ENCODE measurements around the gene ARHGEF38.

The ARHGEF38 gene

DNA sequence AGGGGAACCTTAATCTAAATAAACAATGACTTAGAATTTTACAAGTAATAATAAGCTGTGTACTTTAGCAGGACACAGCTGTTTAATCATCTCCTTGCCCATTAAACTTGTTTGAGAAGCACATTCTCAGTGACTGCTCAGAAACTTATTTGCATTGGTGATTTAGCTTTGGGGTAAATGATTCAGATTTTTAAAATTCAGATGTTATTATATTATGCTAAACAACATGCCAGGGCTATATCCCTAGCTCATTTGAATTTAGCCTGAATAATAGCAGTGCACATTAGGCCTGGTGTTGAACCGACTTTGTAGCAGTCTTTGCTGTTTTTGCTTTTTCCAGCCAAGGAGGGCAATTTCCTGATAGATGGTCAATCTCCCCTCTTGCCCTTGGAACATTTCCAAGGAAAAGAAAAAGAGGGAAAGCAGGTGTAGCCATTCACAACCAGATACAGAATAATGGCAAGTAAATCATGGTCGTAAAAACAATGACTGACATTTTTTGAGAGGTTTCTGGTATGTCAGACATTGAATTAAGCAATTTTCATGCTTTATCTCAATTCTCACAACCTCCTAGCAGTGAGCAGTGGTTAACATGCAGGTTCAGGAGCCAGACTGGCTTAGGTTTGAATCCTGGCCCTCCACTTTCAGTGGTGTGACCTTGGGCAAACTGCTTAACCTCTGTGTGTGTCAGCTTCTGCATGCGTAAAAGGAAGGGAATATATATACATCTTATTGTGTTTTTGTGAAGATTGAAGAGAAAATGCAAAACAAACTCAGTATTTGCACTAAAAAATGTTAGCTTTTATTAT is 16.8 kb downstream of the ARHGEF38 start:
- Histone ChIP-seq H3K27me3 (ENCODE audit: control insufficient read depth, insufficient read depth, low read length) (no peaks in the 10 kb centered on the region), H3K27ac (ENCODE audit: low read depth, low read length) (no peak overlapping the region)

GRCh38 chr4:105569866-105570236 is 17.4 kb downstream of the ARHGEF38 start:
- Histone ChIP-seq H3K36me3 (ENCODE audit: control insufficient read depth, insufficient read depth, low read length) (no peaks in the 10 kb centered on the region), H3K27ac (ENCODE audit: low read depth, low read length) (no peak overlapping the region), H3K9ac (ENCODE audit: low read length) (no peak overlapping the region), H3K4me3 (ENCODE audit: low read length) (no peak overlapping the region), H3K4me1 (ENCODE audit: control insufficient read depth, insufficient read depth, low read length) (no peaks in the 10 kb centered on the region), H3K27me3 (ENCODE audit: control insufficient read depth, insufficient read depth, low read length) (no peaks in the 10 kb centered on the region)

More for the DNA sequence above, 16.8 kb downstream of the ARHGEF38 start:
- Histone ChIP-seq H3K9ac (ENCODE audit: low read length) (no peak overlapping the region), H3K4me1 (ENCODE audit: control insufficient read depth, insufficient read depth, low read length) (no peaks in the 10 kb centered on the region), H3K36me3 (ENCODE audit: control insufficient read depth, insufficient read depth, low read length) (no peaks in the 10 kb centered on the region), H3K4me3 (ENCODE audit: low read length) (no peak overlapping the region)

- no peak overlapping the region for H3K9ac ChIP-seq (ENCODE audit: low read length)
- no peaks in the 10 kb centered on the region for H3K4me1 ChIP-seq (ENCODE audit: control insufficient read depth, insufficient read depth, low read length)
- H3K27me3 ChIP-seq (ENCODE audit: control insufficient read depth, insufficient read depth, low read length), result no peaks in the 10 kb centered on the region
- H3K27ac ChIP-seq (ENCODE audit: low read depth, low read length), result no peak overlapping the region
- H3K36me3 ChIP-seq (ENCODE audit: control insufficient read depth, insufficient read depth, low read length), result no peaks in the 10 kb centered on the region
- no peak overlapping the region for H3K4me3 ChIP-seq (ENCODE audit: low read length)
Measured at GRCh38 chr4:105572296-105572695, 19.9 kb downstream of the ARHGEF38 start.

DNA sequence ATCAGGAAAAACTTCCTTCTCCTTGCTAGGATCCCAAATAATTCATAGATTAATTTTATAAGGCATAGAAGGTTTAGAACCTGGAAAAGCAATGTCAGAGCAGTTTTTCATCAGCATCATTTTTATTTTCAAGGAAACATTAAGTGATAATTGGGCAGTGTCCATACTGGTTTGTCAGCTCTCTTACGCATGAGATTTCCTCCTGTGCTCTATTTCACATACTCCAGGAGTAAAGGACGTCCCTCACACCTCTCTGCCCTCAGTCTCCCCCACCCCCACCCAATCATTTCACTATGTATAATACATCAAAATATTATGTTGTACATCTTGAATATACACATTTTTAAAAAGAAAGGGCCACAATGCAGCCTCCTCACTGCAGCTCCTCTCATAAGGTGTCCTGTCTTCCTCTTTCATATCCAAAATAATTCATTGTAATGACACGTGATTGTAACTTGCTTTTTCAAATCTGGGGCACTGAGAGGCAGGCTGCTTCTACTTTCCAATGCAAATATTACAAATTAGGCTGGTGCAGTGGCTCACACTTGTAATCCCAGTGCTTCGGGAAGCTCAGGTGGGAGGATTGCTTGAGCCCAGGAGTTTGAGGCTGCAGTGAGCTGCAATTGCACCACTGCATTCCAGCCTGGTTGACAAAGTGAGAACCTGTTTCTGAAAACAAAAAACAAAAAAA is 34.4 kb downstream of the ARHGEF38 start:
- no peak overlapping the region for H3K4me3 ChIP-seq (ENCODE audit: low read length)
- no peak overlapping the region for H3K9ac ChIP-seq (ENCODE audit: low read length)
- no peaks in the 10 kb centered on the region for H3K27me3 ChIP-seq (ENCODE audit: control insufficient read depth, insufficient read depth, low read length)
- no peaks in the 10 kb centered on the region for H3K4me1 ChIP-seq (ENCODE audit: control insufficient read depth, insufficient read depth, low read length)
- H3K36me3 ChIP-seq (ENCODE audit: control insufficient read depth, insufficient read depth, low read length), result no peaks in the 10 kb centered on the region
- no peak overlapping the region for H3K27ac ChIP-seq (ENCODE audit: low read depth, low read length)

- Histone ChIP-seq H3K27me3 (ENCODE audit: control insufficient read depth, insufficient read depth, low read length) (no peaks in the 10 kb centered on the region), H3K27ac (ENCODE audit: low read depth, low read length) (no peak overlapping the region), H3K4me3 (ENCODE audit: low read length) (no peak overlapping the region), H3K9ac (ENCODE audit: low read length) (no peak overlapping the region), H3K36me3 (ENCODE audit: control insufficient read depth, insufficient read depth, low read length) (no peaks in the 10 kb centered on the region), H3K4me1 (ENCODE audit: control insufficient read depth, insufficient read depth, low read length) (no peaks in the 10 kb centered on the region)
Measured at GRCh38 chr4:105587841-105588240, 35.4 kb downstream of the ARHGEF38 start.

- Histone ChIP-seq H3K4me3 (ENCODE audit: low read length) (no peak overlapping the region), H3K9ac (ENCODE audit: low read length) (no peak overlapping the region), H3K4me1 (ENCODE audit: control insufficient read depth, insufficient read depth, low read length) (no peaks in the 10 kb centered on the region), H3K27ac (ENCODE audit: low read depth, low read length) (no peak overlapping the region), H3K36me3 (ENCODE audit: control insufficient read depth, insufficient read depth, low read length) (no peaks in the 10 kb centered on the region), H3K27me3 (ENCODE audit: control insufficient read depth, insufficient read depth, low read length) (no peaks in the 10 kb centered on the region)
Measured at GRCh38 chr4:105588252-105588651, 35.8 kb downstream of the ARHGEF38 start.

DNA sequence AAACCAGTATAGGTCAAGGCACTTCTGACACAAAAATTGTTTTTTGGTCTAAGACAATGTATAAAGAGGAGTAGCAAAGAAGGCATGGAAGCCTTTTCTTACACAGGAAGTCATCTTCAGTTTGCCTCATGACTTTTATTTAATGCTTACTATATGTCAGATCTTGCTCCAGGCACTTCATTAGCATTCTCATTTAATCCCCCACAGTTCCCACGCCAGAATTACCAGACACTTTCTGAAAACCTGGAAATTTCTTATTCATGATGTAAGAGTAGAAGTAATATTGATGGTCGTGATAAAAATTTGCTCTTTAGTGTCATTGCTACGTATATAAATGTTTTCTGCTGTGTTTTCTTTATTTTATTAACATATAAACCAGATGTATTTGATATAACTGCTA is 39.2 kb downstream of the ARHGEF38 start:
- no peaks in the 10 kb centered on the region for H3K36me3 ChIP-seq (ENCODE audit: control insufficient read depth, insufficient read depth, low read length)
- no peak overlapping the region for H3K27ac ChIP-seq (ENCODE audit: low read depth, low read length)
- H3K27me3 ChIP-seq (ENCODE audit: control insufficient read depth, insufficient read depth, low read length), result no peaks in the 10 kb centered on the region
- no peak overlapping the region for H3K9ac ChIP-seq (ENCODE audit: low read length)
- H3K4me1 ChIP-seq (ENCODE audit: control insufficient read depth, insufficient read depth, low read length), result no peaks in the 10 kb centered on the region
- no peak overlapping the region for H3K4me3 ChIP-seq (ENCODE audit: low read length)

- no peak overlapping the region for H3K4me3 ChIP-seq (ENCODE audit: low read length)
- H3K36me3 ChIP-seq (ENCODE audit: control insufficient read depth, insufficient read depth, low read length), result no peaks in the 10 kb centered on the region
- H3K4me1 ChIP-seq (ENCODE audit: control insufficient read depth, insufficient read depth, low read length), result no peaks in the 10 kb centered on the region
- H3K27ac ChIP-seq (ENCODE audit: low read depth, low read length), result no peak overlapping the region
- no peaks in the 10 kb centered on the region for H3K27me3 ChIP-seq (ENCODE audit: control insufficient read depth, insufficient read depth, low read length)
- no peak overlapping the region for H3K9ac ChIP-seq (ENCODE audit: low read length)
Measured at GRCh38 chr4:105594099-105595010, 41.9 kb downstream of the ARHGEF38 start.

DNA sequence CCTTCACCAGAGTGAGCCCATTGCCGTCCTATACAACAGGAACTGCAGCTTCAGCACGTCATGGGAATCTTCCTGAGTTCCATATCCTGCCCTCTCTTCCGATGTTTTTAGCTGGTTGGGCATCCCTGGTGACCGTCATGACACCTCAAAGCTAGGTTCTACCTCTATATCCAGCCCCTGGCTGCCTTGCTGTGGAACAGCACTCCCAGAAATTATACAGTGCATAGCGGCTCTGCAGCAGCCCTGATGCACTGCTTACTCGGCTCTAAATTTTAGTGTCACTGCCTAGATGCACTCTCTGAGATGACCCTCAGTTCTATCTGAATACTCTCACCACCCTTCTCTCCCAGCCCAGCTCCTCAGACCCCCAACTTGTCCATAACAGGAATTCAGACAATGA is 44.3 kb downstream of the ARHGEF38 start:
- Histone ChIP-seq H3K4me3 (ENCODE audit: low read length) (no peak overlapping the region), H3K4me1 (ENCODE audit: control insufficient read depth, insufficient read depth, low read length) (no peaks in the 10 kb centered on the region), H3K36me3 (ENCODE audit: control insufficient read depth, insufficient read depth, low read length) (no peaks in the 10 kb centered on the region), H3K9ac (ENCODE audit: low read length) (no peak overlapping the region), H3K27ac (ENCODE audit: low read depth, low read length) (no peak overlapping the region), H3K27me3 (ENCODE audit: control insufficient read depth, insufficient read depth, low read length) (no peaks in the 10 kb centered on the region)

DNA sequence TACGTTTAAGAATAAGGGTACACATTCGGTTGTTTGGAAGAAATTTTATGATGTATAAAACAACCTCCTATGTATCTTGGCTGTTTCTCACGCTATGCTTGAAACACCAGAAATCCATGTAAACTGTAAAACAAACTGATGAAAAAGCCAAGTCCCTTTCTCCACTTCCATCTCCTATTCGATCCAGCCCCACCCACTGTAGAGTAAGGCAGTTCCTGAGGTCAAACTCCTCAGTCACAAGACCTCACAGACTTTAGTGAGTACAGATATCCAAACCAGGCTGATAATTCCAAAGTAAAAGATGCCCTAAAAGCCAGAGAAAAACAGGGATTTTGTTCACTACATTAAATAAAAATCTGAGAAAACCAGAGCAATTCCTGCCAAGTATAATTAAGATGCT is 45.6 kb downstream of the ARHGEF38 start:
- no peaks in the 10 kb centered on the region for H3K4me1 ChIP-seq (ENCODE audit: control insufficient read depth, insufficient read depth, low read length)
- no peaks in the 10 kb centered on the region for H3K36me3 ChIP-seq (ENCODE audit: control insufficient read depth, insufficient read depth, low read length)
- no peak overlapping the region for H3K27ac ChIP-seq (ENCODE audit: low read depth, low read length)
- no peak overlapping the region for H3K4me3 ChIP-seq (ENCODE audit: low read length)
- no peak overlapping the region for H3K9ac ChIP-seq (ENCODE audit: low read length)
- H3K27me3 ChIP-seq (ENCODE audit: control insufficient read depth, insufficient read depth, low read length), result no peaks in the 10 kb centered on the region

GRCh38 chr4:105598787-105599186 is 46.4 kb downstream of the ARHGEF38 start:
- no peak overlapping the region for H3K27ac ChIP-seq (ENCODE audit: low read depth, low read length)
- H3K27me3 ChIP-seq (ENCODE audit: control insufficient read depth, insufficient read depth, low read length), result no peaks in the 10 kb centered on the region
- no peaks in the 10 kb centered on the region for H3K4me1 ChIP-seq (ENCODE audit: control insufficient read depth, insufficient read depth, low read length)
- H3K36me3 ChIP-seq (ENCODE audit: control insufficient read depth, insufficient read depth, low read length), result no peaks in the 10 kb centered on the region
- no peak overlapping the region for H3K9ac ChIP-seq (ENCODE audit: low read length)
- H3K4me3 ChIP-seq (ENCODE audit: low read length), result no peak overlapping the region

DNA sequence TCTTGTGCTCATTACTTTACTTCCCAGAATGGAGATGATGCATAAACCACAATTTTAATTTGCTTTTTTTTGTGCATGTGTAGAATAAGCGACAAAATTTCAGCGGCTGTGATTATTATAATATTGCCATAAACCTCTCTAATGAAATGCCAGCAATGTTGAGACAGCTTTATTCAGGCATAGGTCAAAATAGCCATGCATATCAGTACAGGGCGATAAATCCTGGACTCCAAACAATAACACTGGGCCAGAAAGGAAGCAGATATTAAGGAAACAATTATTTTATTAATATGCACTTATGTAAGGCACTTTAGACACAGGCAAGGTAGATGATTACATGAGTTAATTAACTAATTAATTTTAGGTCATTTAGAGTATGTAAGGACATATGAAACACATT is 47.1 kb downstream of the ARHGEF38 start:
- no peak overlapping the region for H3K9ac ChIP-seq (ENCODE audit: low read length)
- H3K27me3 ChIP-seq (ENCODE audit: control insufficient read depth, insufficient read depth, low read length), result no peaks in the 10 kb centered on the region
- no peaks in the 10 kb centered on the region for H3K36me3 ChIP-seq (ENCODE audit: control insufficient read depth, insufficient read depth, low read length)
- H3K27ac ChIP-seq (ENCODE audit: low read depth, low read length), result no peak overlapping the region
- no peaks in the 10 kb centered on the region for H3K4me1 ChIP-seq (ENCODE audit: control insufficient read depth, insufficient read depth, low read length)
- no peak overlapping the region for H3K4me3 ChIP-seq (ENCODE audit: low read length)
